A204.1 (cell line): ENCODE results near the gene WNT1.

Source experiments
- FAIRE-seq: peaks from 2 replicates; lab custom pipeline; 2012; peaks lifted over from hg19 to GRCh38; lab: Jason Lieb, UNC

WNT1 gene

GRCh38 chr12:49028666-49029275 lies 50.6 kb downstream of the WNT1 start:
- no peak for FAIRE-seq

GRCh38 chr12:49030119-49030518 lies 52.0 kb downstream of the WNT1 start:
- no peak for FAIRE-seq

GRCh38 chr12:49030714-49031572 lies 52.8 kb downstream of the WNT1 start:
- no peak for FAIRE-seq

GRCh38 chr12:49031573-49032161 lies 53.5 kb downstream of the WNT1 start:
- FAIRE-seq, result no peak
